ENCODE results near the gene RALGPS1. TPM values are rescaled to one million over a fixed set of nuclear protein-coding genes. Genes with fewer than 3 reads are reported as not detected.

The RALGPS1 gene
- total RNA-seq, 2 experiments from 2014 or later, result 4.8 to 5.1 TPM

GRCh38 chr9:127192744-127193143 is 278.2 kb downstream of the RALGPS1 start:
- Mint-ChIP-seq H3K9me3 (no peaks in the 10 kb centered on the region), H3K36me3 (no peaks in the 10 kb centered on the region), H3K4me1 (peaks cover 5% of the 10 kb centered on the region), H3K4me3 (no peak overlapping the region), H3K27ac (no peak overlapping the region), H3K27me3 (peaks cover 13% of the 10 kb centered on the region)
- DNase-seq, result no peak
- POLR2A ChIA-PET, result no interaction called here
- ATAC-seq (ENCODE audit: low read depth), result no peak

- ATAC-seq (ENCODE audit: low read depth) (no peak), DNase-seq (no peak)
- Mint-ChIP-seq H3K9me3 (no peaks in the 10 kb centered on the region), H3K36me3 (no peaks in the 10 kb centered on the region), H3K4me1 (peaks cover 5% of the 10 kb centered on the region), H3K27ac (no peak overlapping the region), H3K4me3 (no peak overlapping the region), H3K27me3 (peaks cover 13% of the 10 kb centered on the region)
- POLR2A ChIA-PET, result no interaction called here
Measured at GRCh38 chr9:127193483-127193882, 278.9 kb downstream of the RALGPS1 start.

- H3K27ac Mint-ChIP-seq, result no peak overlapping the region
- H3K27me3 Mint-ChIP-seq, result peaks cover 13% of the 10 kb centered on the region
- H3K4me3 Mint-ChIP-seq, result no peak overlapping the region
- ATAC-seq (ENCODE audit: low read depth), result no peak
- no peak for DNase-seq
- no peaks in the 10 kb centered on the region for H3K36me3 Mint-ChIP-seq
- H3K9me3 Mint-ChIP-seq, result no peaks in the 10 kb centered on the region
- POLR2A ChIA-PET, result no interaction called here
- H3K4me1 Mint-ChIP-seq, result no peaks in the 10 kb centered on the region
Measured at GRCh38 chr9:127194881-127195713, 280.5 kb downstream of the RALGPS1 start.

- Mint-ChIP-seq H3K27ac (no peak overlapping the region), H3K27me3 (peaks cover 7% of the 10 kb centered on the region), H3K36me3 (no peaks in the 10 kb centered on the region), H3K4me1 (no peaks in the 10 kb centered on the region), H3K4me3 (no peak overlapping the region), H3K9me3 (no peaks in the 10 kb centered on the region)
- DNase-seq (no peak), ATAC-seq (ENCODE audit: low read depth) (no peak)
- POLR2A ChIA-PET, result no interaction called here
Measured at GRCh38 chr9:127195976-127196825, 281.6 kb downstream of the RALGPS1 start.

- H3K9me3 Mint-ChIP-seq, result no peaks in the 10 kb centered on the region
- H3K27ac Mint-ChIP-seq, result peak overlapping the region; percentile 73
- DNase-seq (no peak), ATAC-seq (ENCODE audit: low read depth) (no peak)
- H3K4me1 Mint-ChIP-seq, result no peaks in the 10 kb centered on the region
- peaks cover 6% of the 10 kb centered on the region for H3K27me3 Mint-ChIP-seq
- H3K36me3 Mint-ChIP-seq, result no peaks in the 10 kb centered on the region
- no peak overlapping the region for H3K4me3 Mint-ChIP-seq
- POLR2A ChIA-PET, result no interaction called here
Measured at GRCh38 chr9:127196826-127197145, 282.2 kb downstream of the RALGPS1 start.

GRCh38 chr9:127197186-127197860 is 282.7 kb downstream of the RALGPS1 start:
- Mint-ChIP-seq H3K27ac (peak overlapping the region; percentile 73), H3K4me1 (no peaks in the 10 kb centered on the region), H3K36me3 (no peaks in the 10 kb centered on the region), H3K4me3 (no peak overlapping the region), H3K27me3 (peaks cover 3% of the 10 kb centered on the region), H3K9me3 (no peaks in the 10 kb centered on the region)
- ATAC-seq (ENCODE audit: low read depth) (no peak), DNase-seq (no peak)
- POLR2A ChIA-PET, result no interaction called here

GRCh38 chr9:127197861-127198430 is 283.4 kb downstream of the RALGPS1 start:
- POLR2A ChIA-PET, result no interaction called here
- Mint-ChIP-seq H3K27ac (no peak overlapping the region), H3K36me3 (no peaks in the 10 kb centered on the region), H3K9me3 (no peaks in the 10 kb centered on the region), H3K4me3 (no peak overlapping the region), H3K27me3 (peaks cover 3% of the 10 kb centered on the region), H3K4me1 (no peaks in the 10 kb centered on the region)
- DNase-seq (no peak), ATAC-seq (ENCODE audit: low read depth) (no peak)

- no peaks in the 10 kb centered on the region for H3K36me3 Mint-ChIP-seq
- peaks cover 3% of the 10 kb centered on the region for H3K27me3 Mint-ChIP-seq
- no peak for ATAC-seq (ENCODE audit: low read depth)
- DNase-seq, result no peak
- H3K27ac Mint-ChIP-seq, result no peak overlapping the region
- POLR2A ChIA-PET, result no interaction called here
- no peaks in the 10 kb centered on the region for H3K9me3 Mint-ChIP-seq
- no peaks in the 10 kb centered on the region for H3K4me1 Mint-ChIP-seq
- H3K4me3 Mint-ChIP-seq, result no peak overlapping the region
Measured at GRCh38 chr9:127198587-127198986, 284.0 kb downstream of the RALGPS1 start.

GRCh38 chr9:127199001-127199791 is 284.6 kb downstream of the RALGPS1 start:
- no peak overlapping the region for H3K4me3 Mint-ChIP-seq
- H3K36me3 Mint-ChIP-seq, result no peaks in the 10 kb centered on the region
- POLR2A ChIA-PET, result no interaction called here
- ATAC-seq (ENCODE audit: low read depth) (peak; percentile 65), DNase-seq (peak; percentile 81)
- H3K27ac Mint-ChIP-seq, result no peak overlapping the region
- H3K9me3 Mint-ChIP-seq, result no peaks in the 10 kb centered on the region
- no peaks in the 10 kb centered on the region for H3K4me1 Mint-ChIP-seq
- H3K27me3 Mint-ChIP-seq, result peaks cover 3% of the 10 kb centered on the region

- no peaks in the 10 kb centered on the region for H3K36me3 Mint-ChIP-seq
- H3K27me3 Mint-ChIP-seq, result peaks cover 3% of the 10 kb centered on the region
- no peak overlapping the region for H3K27ac Mint-ChIP-seq
- H3K4me3 Mint-ChIP-seq, result no peak overlapping the region
- no peaks in the 10 kb centered on the region for H3K9me3 Mint-ChIP-seq
- POLR2A ChIA-PET, result no interaction called here
- DNase-seq, result no peak
- ATAC-seq (ENCODE audit: low read depth), result no peak
- H3K4me1 Mint-ChIP-seq, result no peaks in the 10 kb centered on the region
Measured at GRCh38 chr9:127200106-127200862, 285.7 kb downstream of the RALGPS1 start.

- POLR2A ChIA-PET, result no interaction called here
- H3K27me3 Mint-ChIP-seq, result no peaks in the 10 kb centered on the region
- H3K9me3 Mint-ChIP-seq, result no peaks in the 10 kb centered on the region
- no peak for DNase-seq
- H3K27ac Mint-ChIP-seq, result no peak overlapping the region
- no peaks in the 10 kb centered on the region for H3K36me3 Mint-ChIP-seq
- no peak overlapping the region for H3K4me3 Mint-ChIP-seq
- ATAC-seq (ENCODE audit: low read depth), result no peak
- H3K4me1 Mint-ChIP-seq, result no peaks in the 10 kb centered on the region
Measured at GRCh38 chr9:127201071-127201541, 286.5 kb downstream of the RALGPS1 start.

- no peaks in the 10 kb centered on the region for H3K27me3 Mint-ChIP-seq
- POLR2A ChIA-PET, result no interaction called here
- no peaks in the 10 kb centered on the region for H3K36me3 Mint-ChIP-seq
- DNase-seq, result no peak
- no peak overlapping the region for H3K4me3 Mint-ChIP-seq
- no peak overlapping the region for H3K27ac Mint-ChIP-seq
- no peak for ATAC-seq (ENCODE audit: low read depth)
- peaks cover 2% of the 10 kb centered on the region for H3K4me1 Mint-ChIP-seq
- no peaks in the 10 kb centered on the region for H3K9me3 Mint-ChIP-seq
Measured at GRCh38 chr9:127201731-127202130, 287.1 kb downstream of the RALGPS1 start.

All from activated naive CD8-positive, alpha-beta T cell treated with anti-CD3 and anti-CD28 coated beads, Interleukin-2, amount 10 ng/mL, durations not matched to agents 7 days and 5 days (primary cell).